Prostate gland (tissue), 2 donors: ENCODE measurements around the gene NPAS4. TPM values are rescaled to one million over a fixed set of nuclear protein-coding genes. Genes with fewer than 3 reads are reported as not detected.
"Not testable (repeated sequence)": the region's sequence is repeated elsewhere in the genome, so short reads cannot be mapped to it uniquely, and the experiment has no call there.

Experiments
- DNase-seq: peaks from one replicate; pipeline ENCODE4 v3.0.0-alpha.2; 2019; ENCODE audit warnings: low spot score
- H3K27ac ChIP-seq, 2 donors: fragments of 200-600 bp; sonication (generic); 2 replicates each; pipeline ENCODE4 v1.5.1; 2017 to 2019
- H3K27me3 ChIP-seq: fragments of 200-600 bp; sonication (generic); replicated peaks from 2 replicates; pipeline ENCODE4 v1.5.1; 2019; ENCODE audit not compliant: insufficient read depth
- H3K36me3 ChIP-seq, 2 donors: fragments of 200-600 bp; sonication (generic); 1 replicate in 1 of 2; 2 replicates in 1 of 2; pipeline versions ENCODE4 v1.5.1 to v1.8.1; 2017 to 2019
- H3K4me1 ChIP-seq: fragments of 200-600 bp; sonication (generic); replicated peaks from 2 replicates; pipeline ENCODE4 v1.5.1; 2019
- H3K4me3 ChIP-seq, 2 donors: fragments of 200-600 bp; sonication (generic); 2 replicates each; pipeline ENCODE4 v1.5.1; 2017 to 2019
- H3K9me3 ChIP-seq: fragments of 200-600 bp; sonication (generic); 2 replicates; pipeline ENCODE4 v1.5.1; 2017
- CTCF ChIP-seq, 4 experiments: fragments of 200-600 bp in 2 of 4; fragments of 450-650 bp in 2 of 4; sonication (generic) in 2 of 4; IDR thresholded peaks; 1 replicate in 3 of 4; 2 replicates in 1 of 4; pipeline ENCODE4 v1.5.1; 2016 to 2019; ENCODE audit warnings: antibody characterized with exemption in 4 of 4, mild to moderate bottlenecking in 2 of 4, moderate library complexity in 2 of 4
- POLR2A ChIP-seq: fragments of 450-650 bp; IDR thresholded peaks from one replicate; pipeline ENCODE4 v1.6.1; 2016; ENCODE audit warnings: antibody characterized with exemption, mild to moderate bottlenecking
- POLR2AphosphoS5 ChIP-seq: sonication (generic); formaldehyde crosslinking; IDR thresholded peaks from one replicate; pipeline ENCODE4 v1.6.1; 2017; ENCODE audit warnings: antibody characterized with exemption
- WGBS: methylation state at CpG from one replicate; pipeline ENCODE4 v1.1.5; 2018; 5-methylcytosine and 5-hydroxymethylcytosine counted together
- intact Hi-C: fragments of 100-400 bp; cut with DNase I; formaldehyde crosslinking; loops from one replicate; pipeline ENCODE4 v1.14.2; 2022
- total RNA-seq, 2 donors: library from RNA; depleted of rRNA; stranded (reverse); fragments of >200 nt; gene quantifications; one replicate each; pipeline ENCODE4 v1.1.0, GENCODE V29; 2016

Gene NPAS4
- total RNA-seq: under 1 TPM in 1 of 2 donors, not detected in 1; 0.74 TPM

- H3K27ac ChIP-seq: no peak within 1 kb of the TSS
- no peak for DNase-seq
- H3K4me1 ChIP-seq: no peaks in the 10 kb centered on the region
- TF ChIP-seq POLR2AphosphoS5 (no peak), CTCF (IDR thresholded peaks at IDR 0.05) (no peak), POLR2A (no peak)
- no peaks in the 10 kb centered on the region for H3K9me3 ChIP-seq
- H3K27me3 ChIP-seq: no peaks in the 10 kb centered on the region
- intact Hi-C loops: no loop called here
- 11% methylated on average over 62 of the region's 71 CpGs for WGBS
- H3K36me3 ChIP-seq: no peaks in the 10 kb centered on the region
- no peak within 1 kb of the TSS for H3K4me3 ChIP-seq
Observed at GRCh38 chr11:66420671-66421476, at the start of gene NPAS4. TSS of gene NPAS4 (plus strand) at chr11:66421035. CDS start at chr11:66421180, 145 bp downstream.

GRCh38 chr11:66371627-66372415, 49.0 kb upstream of the NPAS4 start, which contains the start of gene SLC29A2:
TSS of gene SLC29A2 (minus strand) at chr11:66371760. CDS start at chr11:66371591, 169 bp downstream.
- H3K9me3 ChIP-seq: no peaks in the 10 kb centered on the region
- TF ChIP-seq POLR2A (no peak), POLR2AphosphoS5 (peak; percentile 28)
- H3K4me3 ChIP-seq: peak within 1 kb of the TSS; percentile 60 to 63
- H3K27ac ChIP-seq: peak within 1 kb of the TSS; percentile 91 to 93
- WGBS: under 1% methylated on average over 52 of the region's 72 CpGs
- H3K4me1 ChIP-seq: no peaks in the 10 kb centered on the region
- peak; percentile 90 for DNase-seq
- no peaks in the 10 kb centered on the region for H3K36me3 ChIP-seq
- no peaks in the 10 kb centered on the region for H3K27me3 ChIP-seq
- intact Hi-C loops: no loop called here

GRCh38 chr11:66373265-66373664, 47.6 kb upstream of the NPAS4 start:
- Histone ChIP-seq H3K27me3 (no peaks in the 10 kb centered on the region), H3K36me3 (no peaks in the 10 kb centered on the region), H3K4me1 (no peaks in the 10 kb centered on the region), H3K9me3 (no peaks in the 10 kb centered on the region), H3K27ac (peak overlapping the region; percentile 91 to 93), H3K4me3 (no peak overlapping the region)
- TF ChIP-seq CTCF (IDR thresholded peaks at IDR 0.05): no peak
- peak; percentile 89 for TF ChIP-seq POLR2AphosphoS5
- 24% methylated on average over 5 of the region's 5 CpGs for WGBS
- peak; percentile 87 for DNase-seq
- intact Hi-C loops: no loop called here

- H3K9me3 ChIP-seq, intact Hi-C loops, DNase-seq, H3K27me3 ChIP-seq, H3K4me3 ChIP-seq, H3K36me3 ChIP-seq, H3K4me1 ChIP-seq: not testable (repeated sequence)
- H3K27ac ChIP-seq: peak overlapping the region; percentile 91 to 93
- WGBS: 42% methylated on average over 9 of the region's 9 CpGs
Observed at GRCh38 chr11:66373690-66374287, 47.0 kb upstream of the NPAS4 start.

GRCh38 chr11:66380264-66380663, 40.6 kb upstream of the NPAS4 start:
- H3K27me3 ChIP-seq, H3K27ac ChIP-seq, H3K9me3 ChIP-seq, intact Hi-C loops, H3K4me3 ChIP-seq, H3K4me1 ChIP-seq, H3K36me3 ChIP-seq, DNase-seq: not testable (repeated sequence)
- WGBS: 24% methylated on average over 7 of the region's 7 CpGs

GRCh38 chr11:66384316-66384715, 36.5 kb upstream of the NPAS4 start:
- intact Hi-C loops, H3K9me3 ChIP-seq, H3K36me3 ChIP-seq, H3K27ac ChIP-seq, H3K4me1 ChIP-seq, H3K27me3 ChIP-seq, H3K4me3 ChIP-seq, DNase-seq: not testable (repeated sequence)
- WGBS: 63% methylated on average over 13 of the region's 13 CpGs
